D721Med (cell line): ENCODE measurements around the gene CPXM1.

Source experiments
- DNase-seq: peaks from one replicate; pipeline ENCODE4 v3.0.0; 2011; ENCODE audit warnings: low spot score; ENCODE audit not compliant: insufficient read length
- FAIRE-seq: peaks from 2 replicates; lab custom pipeline; 2011; peaks lifted over from hg19 to GRCh38; lab: Jason Lieb, UNC
- TF ChIP-seq, protein P1 (sequence below): IDR thresholded peaks from 2 replicates; pipeline ENCODE4 v1.5.1; 2012; ENCODE audit warnings: mild to moderate bottlenecking, control low read depth; ENCODE audit not compliant: insufficient read depth; ENCODE audit errors: missing control alignments

CPXM1 gene

DNA sequence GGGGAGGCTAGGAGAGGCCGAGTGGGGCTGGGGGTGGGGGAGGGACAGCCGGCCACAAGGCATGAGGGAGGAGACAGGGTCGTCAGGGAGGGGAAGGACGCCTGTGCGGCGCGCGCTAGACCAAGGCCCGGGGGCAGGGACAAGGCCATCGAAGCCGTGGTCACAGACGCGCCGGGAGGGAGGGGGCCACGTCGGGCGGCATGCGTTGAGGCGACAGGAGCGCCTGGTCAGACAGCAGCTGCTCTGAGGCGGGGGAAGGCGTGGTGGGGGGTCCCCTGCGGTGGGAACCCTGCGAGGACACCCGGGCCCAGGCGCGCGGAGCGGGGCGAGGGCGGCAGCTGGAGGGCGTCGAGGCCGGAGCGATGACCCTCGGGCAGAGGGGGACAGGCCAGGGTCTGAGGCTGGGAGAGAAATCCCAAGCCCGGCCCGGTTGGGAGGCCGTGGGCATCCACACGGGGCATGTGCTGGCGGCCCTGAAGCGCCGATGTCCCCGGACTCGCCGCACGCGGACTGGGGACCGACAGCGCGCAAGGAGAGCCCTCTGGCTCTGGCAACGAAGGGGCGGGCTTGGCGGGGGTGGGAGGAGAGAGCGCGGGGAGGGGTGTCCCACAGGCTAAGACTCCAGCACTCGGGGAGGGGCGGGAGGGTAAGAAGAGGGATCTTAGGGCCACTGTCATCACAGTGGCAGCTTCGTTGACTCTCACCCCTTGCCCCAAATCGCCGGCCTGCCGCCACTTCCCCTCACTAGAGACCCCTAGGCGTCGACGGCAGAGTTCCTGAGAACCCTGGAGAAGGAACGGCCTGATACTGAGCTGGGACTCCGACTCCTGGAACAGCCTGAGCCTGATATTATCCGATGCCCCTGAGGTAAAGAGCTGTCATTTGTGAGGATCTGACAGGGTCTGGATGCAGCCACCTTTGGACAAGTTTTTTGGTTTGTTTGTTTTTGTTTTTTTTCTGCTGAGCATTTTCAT lies 20.8 kb upstream of the CPXM1 start:
- no peak for DNase-seq
- no peak for FAIRE-seq
- TF ChIP-seq, protein P1, sequence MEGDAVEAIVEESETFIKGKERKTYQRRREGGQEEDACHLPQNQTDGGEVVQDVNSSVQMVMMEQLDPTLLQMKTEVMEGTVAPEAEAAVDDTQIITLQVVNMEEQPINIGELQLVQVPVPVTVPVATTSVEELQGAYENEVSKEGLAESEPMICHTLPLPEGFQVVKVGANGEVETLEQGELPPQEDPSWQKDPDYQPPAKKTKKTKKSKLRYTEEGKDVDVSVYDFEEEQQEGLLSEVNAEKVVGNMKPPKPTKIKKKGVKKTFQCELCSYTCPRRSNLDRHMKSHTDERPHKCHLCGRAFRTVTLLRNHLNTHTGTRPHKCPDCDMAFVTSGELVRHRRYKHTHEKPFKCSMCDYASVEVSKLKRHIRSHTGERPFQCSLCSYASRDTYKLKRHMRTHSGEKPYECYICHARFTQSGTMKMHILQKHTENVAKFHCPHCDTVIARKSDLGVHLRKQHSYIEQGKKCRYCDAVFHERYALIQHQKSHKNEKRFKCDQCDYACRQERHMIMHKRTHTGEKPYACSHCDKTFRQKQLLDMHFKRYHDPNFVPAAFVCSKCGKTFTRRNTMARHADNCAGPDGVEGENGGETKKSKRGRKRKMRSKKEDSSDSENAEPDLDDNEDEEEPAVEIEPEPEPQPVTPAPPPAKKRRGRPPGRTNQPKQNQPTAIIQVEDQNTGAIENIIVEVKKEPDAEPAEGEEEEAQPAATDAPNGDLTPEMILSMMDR: no peak

DNA sequence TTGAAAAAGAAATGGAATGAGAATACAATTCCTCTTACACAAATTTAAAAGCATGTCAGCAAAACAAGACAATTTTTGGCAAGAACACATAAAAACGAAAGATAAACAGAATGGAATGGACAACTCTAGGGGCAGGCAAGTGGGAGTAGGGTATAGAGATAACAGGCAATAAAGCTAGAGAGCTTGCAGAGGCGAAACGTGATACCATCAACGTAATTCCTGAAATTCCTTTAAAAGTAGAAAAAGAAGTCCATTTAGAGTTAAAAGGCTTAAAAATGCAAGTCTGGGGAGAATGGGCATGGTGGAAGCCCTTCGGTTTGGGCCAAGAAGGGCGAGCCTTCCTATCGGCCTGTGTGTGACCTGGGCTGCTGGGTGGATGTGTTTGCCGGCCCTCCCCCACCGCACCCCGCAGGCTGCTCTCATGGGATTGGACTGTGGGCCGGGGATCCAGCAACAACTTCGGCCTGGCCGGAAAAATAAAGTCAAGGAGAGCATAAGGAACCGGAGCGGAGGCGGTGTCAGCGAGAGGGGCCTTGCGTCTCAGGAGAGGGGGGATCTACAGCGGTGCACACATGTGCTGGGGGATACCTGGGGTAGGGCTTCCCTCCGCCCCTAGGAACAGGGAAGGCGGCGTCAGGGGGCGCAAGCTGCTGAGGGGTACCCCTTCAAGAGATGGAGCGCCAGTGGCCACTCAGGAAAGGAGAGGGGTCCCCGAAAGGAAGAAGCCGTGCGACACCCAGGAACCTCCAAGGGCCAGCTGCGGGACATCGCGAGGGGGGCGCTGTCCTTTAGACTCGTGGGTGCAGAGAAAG lies 19.9 kb upstream of the CPXM1 start:
- FAIRE-seq: no peak
- no peak for DNase-seq
- TF ChIP-seq, protein P1: no peak

DNA sequence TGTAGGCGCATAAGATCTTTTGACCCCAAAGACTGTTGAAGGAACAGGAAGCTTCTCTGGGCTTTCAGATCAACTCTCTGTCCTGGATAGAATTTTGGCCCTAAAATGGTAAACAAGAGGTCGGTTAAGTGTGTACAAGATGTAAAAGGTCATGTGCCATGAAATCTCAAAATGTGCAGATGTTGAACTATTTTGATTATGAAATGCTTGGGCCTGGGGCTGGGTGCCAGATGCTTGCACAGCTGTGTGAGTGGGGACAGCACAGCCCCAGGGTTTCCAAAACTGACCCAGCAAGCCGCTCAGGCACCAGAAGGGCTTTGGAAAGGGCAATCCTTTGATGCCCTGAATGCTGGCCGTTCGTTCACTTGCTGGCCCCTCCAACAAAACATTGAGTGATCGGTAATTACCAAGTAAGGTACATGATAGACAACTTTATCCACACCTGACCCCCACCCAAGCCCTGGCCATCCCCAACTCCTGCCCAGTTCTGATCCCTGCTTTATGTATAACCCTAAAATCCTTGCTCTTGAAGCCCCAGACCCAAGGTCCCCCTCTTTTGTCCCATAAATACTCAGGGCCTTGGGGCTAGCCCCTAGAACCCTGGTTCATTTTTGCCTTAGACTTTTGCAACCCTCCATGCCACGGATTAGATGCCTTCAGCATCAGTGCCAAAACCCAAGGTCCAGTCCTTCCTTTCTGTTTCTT lies 17.6 kb upstream of the CPXM1 start:
- no peak for FAIRE-seq

DNA sequence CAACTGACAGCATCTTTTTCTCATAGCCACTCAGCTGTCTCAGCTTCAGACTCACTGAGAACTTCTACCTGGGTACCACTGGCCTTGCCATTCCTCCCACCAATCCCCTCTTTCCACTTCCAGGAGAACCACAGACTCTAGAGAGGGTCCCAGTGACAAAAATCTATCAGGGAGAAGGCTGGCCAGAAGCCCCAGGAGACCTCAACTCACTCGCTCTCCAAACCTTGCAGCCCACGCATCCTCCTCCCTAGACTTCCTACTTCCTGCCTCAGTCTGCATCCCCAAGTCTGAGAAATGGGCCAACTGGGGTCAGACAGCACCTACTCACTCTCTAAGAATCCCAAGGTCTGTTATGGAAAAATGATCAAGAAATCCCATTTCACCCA lies 16.9 kb upstream of the CPXM1 start:
- DNase-seq: no peak
- TF ChIP-seq, protein P1: no peak
- FAIRE-seq: no peak

More for the DNA sequence above, 17.6 kb upstream of the CPXM1 start:
- TF ChIP-seq, protein P1: no peak
- DNase-seq: no peak

DNA sequence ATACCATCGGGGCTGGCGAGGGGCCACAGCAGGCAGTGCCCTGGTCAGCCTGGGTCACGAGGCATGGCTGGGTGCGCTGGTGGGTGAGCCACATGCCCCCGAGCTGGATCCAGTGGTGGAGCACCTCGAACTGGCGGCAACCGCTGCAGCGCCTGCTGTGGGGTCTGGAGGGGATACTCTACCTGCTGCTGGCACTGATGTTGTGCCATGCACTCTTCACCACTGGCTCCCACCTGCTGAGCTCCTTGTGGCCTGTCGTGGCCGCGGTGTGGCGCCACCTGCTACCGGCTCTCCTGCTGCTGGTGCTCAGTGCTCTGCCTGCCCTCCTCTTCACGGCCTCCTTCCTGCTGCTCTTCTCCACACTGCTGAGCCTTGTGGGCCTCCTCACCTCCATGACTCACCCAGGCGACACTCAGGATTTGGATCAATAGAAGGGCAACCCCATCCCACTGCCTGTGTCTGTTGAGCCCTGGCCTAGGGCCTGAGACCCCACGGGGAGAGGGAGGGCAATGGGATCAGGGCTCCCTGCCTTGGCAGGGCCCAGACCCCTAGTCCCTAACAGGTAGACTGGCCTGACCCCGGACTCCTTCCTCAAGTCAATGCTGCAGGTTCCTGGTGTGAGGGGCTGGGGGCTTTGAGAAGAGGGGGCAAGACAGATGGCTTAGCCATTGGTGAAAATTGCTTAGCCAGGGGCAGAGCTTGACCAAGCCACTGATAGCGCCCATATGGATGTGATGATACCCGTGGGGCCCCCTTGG lies 16.3 kb upstream of the CPXM1 start:
- FAIRE-seq (no peak), DNase-seq (no peak)
- TF ChIP-seq, protein P1: no peak

DNA sequence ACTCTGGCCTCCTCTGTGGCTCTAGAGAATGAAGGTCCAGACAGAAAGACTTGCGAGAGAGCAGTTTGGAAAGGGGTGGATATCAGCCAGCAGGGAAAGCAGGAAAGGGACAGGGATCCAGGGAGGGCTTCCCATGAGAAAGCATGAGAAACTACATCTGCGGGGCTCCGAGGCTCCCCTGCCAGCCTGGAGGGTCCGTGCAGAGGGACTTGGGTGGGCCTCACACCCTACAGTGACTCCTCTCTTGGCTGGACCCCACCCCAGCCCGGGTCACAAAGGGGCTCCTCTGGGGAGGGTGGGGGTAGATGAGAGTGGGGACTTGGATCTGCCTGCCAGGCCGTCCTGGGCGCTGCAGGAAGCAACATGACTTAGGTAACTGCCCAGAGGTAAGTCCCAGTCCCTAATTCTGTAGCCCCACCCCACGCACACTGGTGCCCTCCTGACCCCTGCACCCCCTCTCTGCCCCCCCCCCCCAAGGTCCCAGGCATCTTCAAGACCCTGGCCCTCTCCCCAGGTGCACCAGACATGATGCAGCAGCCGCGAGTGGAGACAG lies 15.7 kb upstream of the CPXM1 start, which contains the start of gene TMEM239:
TSS of gene TMEM239 (plus strand) at position 335 of the 553 bp plus-strand sequence. CDS start at position 526, 191 bp downstream.
- FAIRE-seq (no peak), DNase-seq (no peak)

More for the DNA sequence above, 15.7 kb upstream of the CPXM1 start, which contains the start of gene TMEM239:
- TF ChIP-seq, protein P1: no peak
